ENCODE results near the gene LIPJ. TPM values are rescaled to one million over a fixed set of nuclear protein-coding genes. Genes with fewer than 3 reads are reported as not detected.

Gene LIPJ
- total RNA-seq, 1 donor from 2014 or later: not detected

DNA sequence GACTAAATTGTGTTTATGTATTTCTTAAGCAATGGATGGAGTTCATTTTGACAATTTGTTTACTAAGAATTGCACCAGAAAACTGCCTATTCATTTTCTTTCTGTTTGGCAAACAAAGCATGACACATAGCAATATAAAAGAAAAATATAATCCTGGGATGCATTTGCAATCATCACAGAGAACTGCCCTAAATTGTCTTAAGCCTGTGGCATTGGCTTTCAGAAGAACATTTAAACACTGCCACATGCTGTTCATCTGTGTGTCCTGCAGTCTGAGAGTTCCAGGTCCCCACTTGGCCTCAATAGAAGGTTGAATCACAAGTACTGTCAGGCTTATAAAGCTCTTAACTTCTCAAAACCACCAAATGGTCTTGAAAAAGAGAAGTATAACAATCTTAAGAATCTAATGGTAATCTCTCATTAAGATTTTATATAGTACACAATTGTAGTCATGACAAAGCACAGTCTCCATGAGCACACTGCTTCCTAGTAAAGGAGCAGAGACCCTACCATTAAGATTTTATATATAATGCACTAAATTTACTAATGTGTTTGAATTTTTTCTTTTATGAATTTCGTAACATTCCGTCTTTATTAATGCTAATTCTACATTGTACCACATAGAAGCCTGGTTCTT is 33.3 kb upstream of the LIPJ start:
- peak; percentile 15 for DNase-seq (ENCODE audit: low read depth, low spot score)
- no peaks in the 10 kb centered on the region for H3K27me3 Mint-ChIP-seq (ENCODE audit: low read depth)
- no peak overlapping the region for H3K27ac Mint-ChIP-seq (ENCODE audit: unreplicated experiment)
- H3K4me3 Mint-ChIP-seq: no peak overlapping the region
- H3K9me3 Mint-ChIP-seq: no peaks in the 10 kb centered on the region
- no peaks in the 10 kb centered on the region for H3K36me3 Mint-ChIP-seq (ENCODE audit: low read depth)
- TF ChIP-seq, protein P1, sequence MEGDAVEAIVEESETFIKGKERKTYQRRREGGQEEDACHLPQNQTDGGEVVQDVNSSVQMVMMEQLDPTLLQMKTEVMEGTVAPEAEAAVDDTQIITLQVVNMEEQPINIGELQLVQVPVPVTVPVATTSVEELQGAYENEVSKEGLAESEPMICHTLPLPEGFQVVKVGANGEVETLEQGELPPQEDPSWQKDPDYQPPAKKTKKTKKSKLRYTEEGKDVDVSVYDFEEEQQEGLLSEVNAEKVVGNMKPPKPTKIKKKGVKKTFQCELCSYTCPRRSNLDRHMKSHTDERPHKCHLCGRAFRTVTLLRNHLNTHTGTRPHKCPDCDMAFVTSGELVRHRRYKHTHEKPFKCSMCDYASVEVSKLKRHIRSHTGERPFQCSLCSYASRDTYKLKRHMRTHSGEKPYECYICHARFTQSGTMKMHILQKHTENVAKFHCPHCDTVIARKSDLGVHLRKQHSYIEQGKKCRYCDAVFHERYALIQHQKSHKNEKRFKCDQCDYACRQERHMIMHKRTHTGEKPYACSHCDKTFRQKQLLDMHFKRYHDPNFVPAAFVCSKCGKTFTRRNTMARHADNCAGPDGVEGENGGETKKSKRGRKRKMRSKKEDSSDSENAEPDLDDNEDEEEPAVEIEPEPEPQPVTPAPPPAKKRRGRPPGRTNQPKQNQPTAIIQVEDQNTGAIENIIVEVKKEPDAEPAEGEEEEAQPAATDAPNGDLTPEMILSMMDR (conservative IDR thresholded peaks at IDR 0.05): peak; percentile 84
- H3K4me1 Mint-ChIP-seq: no peaks in the 10 kb centered on the region

DNA sequence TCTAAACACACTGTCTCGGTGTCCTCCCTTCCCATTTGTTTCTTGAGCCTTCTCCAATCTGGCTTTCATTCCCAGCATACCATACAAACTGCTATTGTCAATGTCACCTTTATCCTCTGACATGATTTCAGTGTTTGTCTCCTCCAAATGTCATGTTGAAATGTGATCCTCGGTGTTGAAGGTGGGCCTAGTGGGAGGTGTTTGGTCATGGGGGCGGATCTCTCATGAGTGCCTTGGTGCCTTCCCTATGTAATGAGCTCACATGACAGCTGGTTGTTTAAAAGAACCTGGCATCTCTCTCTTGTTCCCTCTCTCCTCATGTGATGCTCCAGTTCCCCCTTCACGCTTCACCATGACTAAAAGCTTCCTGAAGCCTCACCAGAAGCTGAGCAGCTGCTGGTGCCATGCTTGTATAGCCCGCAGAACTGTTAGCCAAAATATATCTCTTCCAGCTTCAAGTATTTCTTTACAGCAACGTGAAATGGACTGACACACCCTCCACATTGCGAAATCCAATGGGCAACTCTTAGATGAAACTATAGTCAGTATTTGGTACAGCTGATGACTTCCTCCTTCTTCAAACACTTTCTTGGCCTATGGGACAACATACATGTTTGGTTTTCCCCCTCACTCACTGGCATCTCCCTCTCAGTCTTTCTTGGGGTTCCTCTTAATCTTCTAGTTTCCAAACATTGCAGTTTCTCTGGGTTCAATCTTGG is 31.2 kb upstream of the LIPJ start:
- H3K27ac Mint-ChIP-seq (ENCODE audit: unreplicated experiment): no peak overlapping the region
- H3K9me3 Mint-ChIP-seq: no peaks in the 10 kb centered on the region
- DNase-seq (ENCODE audit: low read depth, low spot score): no peak
- TF ChIP-seq, protein P1 (conservative IDR thresholded peaks at IDR 0.05): no peak
- H3K27me3 Mint-ChIP-seq (ENCODE audit: low read depth): no peaks in the 10 kb centered on the region
- H3K4me3 Mint-ChIP-seq: no peak overlapping the region
- no peaks in the 10 kb centered on the region for H3K36me3 Mint-ChIP-seq (ENCODE audit: low read depth)
- no peaks in the 10 kb centered on the region for H3K4me1 Mint-ChIP-seq

DNA sequence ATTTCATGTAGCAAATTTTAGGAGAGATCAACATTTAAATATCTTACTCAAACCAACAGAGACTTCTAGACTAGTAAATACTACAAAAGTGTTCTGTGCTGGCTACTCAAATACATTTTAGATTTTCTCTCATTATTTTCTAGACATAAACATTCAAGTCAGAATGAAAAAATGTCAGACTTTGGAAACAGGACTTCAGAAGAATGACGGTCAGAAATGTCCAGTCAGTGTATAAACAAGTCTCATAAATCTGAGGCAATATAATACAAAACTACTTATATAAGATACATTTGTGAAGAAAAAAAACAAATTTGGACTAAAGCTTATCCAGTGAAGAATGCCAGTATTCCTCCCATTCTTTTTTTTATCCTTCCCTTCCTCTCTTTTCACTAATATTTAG is 29.3 kb upstream of the LIPJ start:
- Mint-ChIP-seq H3K4me3 (no peak overlapping the region), H3K27ac (ENCODE audit: unreplicated experiment) (no peak overlapping the region), H3K36me3 (ENCODE audit: low read depth) (no peaks in the 10 kb centered on the region), H3K27me3 (ENCODE audit: low read depth) (peaks cover under 1% of the 10 kb centered on the region), H3K4me1 (no peaks in the 10 kb centered on the region), H3K9me3 (no peaks in the 10 kb centered on the region)
- DNase-seq (ENCODE audit: low read depth, low spot score): no peak
- TF ChIP-seq, protein P1 (conservative IDR thresholded peaks at IDR 0.05): no peak

DNA sequence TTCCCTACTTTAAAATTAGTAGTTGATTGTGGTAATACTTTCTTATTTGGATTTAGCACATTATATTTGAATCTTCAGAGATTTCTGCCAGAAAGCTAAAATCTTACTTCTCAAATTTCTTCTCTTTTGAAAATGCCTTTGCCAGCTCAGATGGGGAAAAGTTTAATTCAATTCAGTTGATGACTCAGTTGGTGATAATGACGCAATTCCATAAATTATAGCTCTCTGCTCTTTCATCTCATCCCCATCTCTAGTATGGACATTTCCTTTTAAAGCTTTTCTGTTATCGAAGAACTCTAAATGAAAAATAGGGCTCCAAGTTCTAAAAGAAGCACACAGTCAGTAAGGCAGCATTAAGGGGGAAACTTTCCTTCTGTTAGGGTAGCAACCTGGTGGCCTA is 28.9 kb upstream of the LIPJ start:
- no peak overlapping the region for H3K27ac Mint-ChIP-seq (ENCODE audit: unreplicated experiment)
- H3K9me3 Mint-ChIP-seq: no peaks in the 10 kb centered on the region
- peaks cover 4% of the 10 kb centered on the region for H3K27me3 Mint-ChIP-seq (ENCODE audit: low read depth)
- H3K4me1 Mint-ChIP-seq: no peaks in the 10 kb centered on the region
- TF ChIP-seq, protein P1 (conservative IDR thresholded peaks at IDR 0.05): no peak
- no peak for DNase-seq (ENCODE audit: low read depth, low spot score)
- no peaks in the 10 kb centered on the region for H3K36me3 Mint-ChIP-seq (ENCODE audit: low read depth)
- H3K4me3 Mint-ChIP-seq: no peak overlapping the region

DNA sequence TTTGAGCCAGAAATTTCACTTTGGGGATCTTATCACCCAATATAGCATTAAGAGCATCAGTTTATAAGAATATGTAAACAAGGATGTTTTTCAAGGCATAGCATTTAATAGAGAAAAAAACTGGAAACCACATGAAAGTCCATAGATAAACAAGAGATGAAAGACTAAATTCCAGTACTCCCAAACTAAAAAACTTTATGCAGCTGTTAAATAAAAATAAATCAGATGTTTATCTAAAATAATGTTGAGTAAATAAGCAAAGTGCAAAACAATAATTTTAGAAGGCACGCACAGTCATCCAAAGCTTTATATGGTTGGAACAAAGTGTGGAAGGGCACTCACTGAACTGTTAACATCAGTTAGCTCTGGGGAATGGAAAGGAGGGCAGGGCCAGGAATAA is 24.4 kb upstream of the LIPJ start:
- peaks cover 6% of the 10 kb centered on the region for H3K27me3 Mint-ChIP-seq (ENCODE audit: low read depth)
- DNase-seq (ENCODE audit: low read depth, low spot score): no peak
- H3K4me1 Mint-ChIP-seq: no peaks in the 10 kb centered on the region
- no peak overlapping the region for H3K4me3 Mint-ChIP-seq
- H3K9me3 Mint-ChIP-seq: no peaks in the 10 kb centered on the region
- no peak overlapping the region for H3K27ac Mint-ChIP-seq (ENCODE audit: unreplicated experiment)
- no peaks in the 10 kb centered on the region for H3K36me3 Mint-ChIP-seq (ENCODE audit: low read depth)
- TF ChIP-seq, protein P1 (conservative IDR thresholded peaks at IDR 0.05): no peak

All from neural crest cell (in vitro differentiated cells).